Measurements from ENCODE around the gene NINL. TPM values are rescaled to one million over a fixed set of nuclear protein-coding genes. Genes with fewer than 3 reads are reported as not detected.

The NINL gene
- total RNA-seq, 1 experiment from 2014 or later = 13.6 TPM

- H3K9me3 Mint-ChIP-seq (ENCODE audit: unreplicated experiment) = no peaks in the 10 kb centered on the region
- CTCF ChIA-PET = no interaction called here
- DNase-seq = no peak
- no peaks in the 10 kb centered on the region for H3K4me1 ChIP-seq
- H3K4me1 Mint-ChIP-seq (ENCODE audit: low read depth, unreplicated experiment) = no peaks in the 10 kb centered on the region
- intact Hi-C loops (cut with micrococcal nuclease; ENCODE audit: unreplicated experiment) = no loop called here
- H3K27me3 ChIP-seq (replicated peaks; ENCODE audit: control insufficient read depth, insufficient read depth, low read length) = no peaks in the 10 kb centered on the region
- H3K9me3 ChIP-seq = no peaks in the 10 kb centered on the region
- H3K36me3 ChIP-seq (ENCODE audit: control insufficient read depth, insufficient read depth, low read length) = no peaks in the 10 kb centered on the region; the same call in 1 of the 2 replicates
- H3K36me3 Mint-ChIP-seq (ENCODE audit: insufficient read depth, unreplicated experiment) = no peaks in the 10 kb centered on the region
- no peak overlapping the region for H3K27ac Mint-ChIP-seq (ENCODE audit: unreplicated experiment)
- POLR2A ChIA-PET = no interaction called here
- H3K27me3 Mint-ChIP-seq (ENCODE audit: insufficient read depth, unreplicated experiment) = no peaks in the 10 kb centered on the region
- H3K4me3 ChIP-seq (ENCODE audit: low read depth, low read length) = no peak overlapping the region
- TF ChIP-seq CTCF (IDR thresholded peaks at IDR 0.05; ENCODE audit: insufficient read depth in 1 of 2, low read depth in 1 of 2, low read length in 1 of 2, severe bottlenecking in 1 of 2, unreplicated experiment in 1 of 2) = no peak
- H3K4me3 Mint-ChIP-seq (ENCODE audit: unreplicated experiment) = no peak overlapping the region
- BruUV-seq (replicated peaks) = no TSS peak
These were observed 100.3 kb downstream of the NINL start for GRCh38 chr20:25484911-25485511.

GRCh38 chr20:25484224-25484846, 101.0 kb downstream of the NINL start:
- H3K36me3 Mint-ChIP-seq (ENCODE audit: insufficient read depth, unreplicated experiment) = no peaks in the 10 kb centered on the region
- Histone ChIP-seq H3K4me1 (no peaks in the 10 kb centered on the region), H3K4me3 (ENCODE audit: low read depth, low read length) (no peak overlapping the region), H3K27me3 (replicated peaks; ENCODE audit: control insufficient read depth, insufficient read depth, low read length) (no peaks in the 10 kb centered on the region), H3K9me3 (no peaks in the 10 kb centered on the region), H3K36me3 (ENCODE audit: control insufficient read depth, insufficient read depth, low read length) (no peaks in the 10 kb centered on the region)
- ChIA-PET POLR2A (no interaction called here), CTCF (no interaction called here)
- H3K27me3 Mint-ChIP-seq (ENCODE audit: insufficient read depth, unreplicated experiment) = no peaks in the 10 kb centered on the region
- H3K4me1 Mint-ChIP-seq (ENCODE audit: low read depth, unreplicated experiment) = no peaks in the 10 kb centered on the region
- H3K4me3 Mint-ChIP-seq (ENCODE audit: unreplicated experiment) = no peak overlapping the region
- intact Hi-C loops (cut with micrococcal nuclease; ENCODE audit: unreplicated experiment) = no loop called here
- H3K27ac Mint-ChIP-seq (ENCODE audit: unreplicated experiment) = no peak overlapping the region
- no peaks in the 10 kb centered on the region for H3K9me3 Mint-ChIP-seq (ENCODE audit: unreplicated experiment)
- TF ChIP-seq CTCF (IDR thresholded peaks at IDR 0.05; ENCODE audit: insufficient read depth in 1 of 2, low read depth in 1 of 2, low read length in 1 of 2, severe bottlenecking in 1 of 2, unreplicated experiment in 1 of 2) = peak; percentile 28 to 35
- DNase-seq = no peak
- no TSS peak for BruUV-seq (replicated peaks)

GRCh38 chr20:25483431-25484132, 101.7 kb downstream of the NINL start:
- H3K4me3 Mint-ChIP-seq (ENCODE audit: unreplicated experiment) = no peak overlapping the region

More at GRCh38 chr20:25483431-25484132, 101.7 kb downstream of the NINL start:
- no peak overlapping the region for H3K27ac Mint-ChIP-seq (ENCODE audit: unreplicated experiment)
- no peak for DNase-seq
- H3K9me3 ChIP-seq = no peaks in the 10 kb centered on the region
- H3K27me3 Mint-ChIP-seq (ENCODE audit: insufficient read depth, unreplicated experiment) = no peaks in the 10 kb centered on the region
- H3K4me1 ChIP-seq = no peaks in the 10 kb centered on the region
- H3K27me3 ChIP-seq (replicated peaks; ENCODE audit: control insufficient read depth, insufficient read depth, low read length) = no peaks in the 10 kb centered on the region
- no peak overlapping the region for H3K4me3 ChIP-seq (ENCODE audit: low read depth, low read length)
- ChIA-PET POLR2A (no interaction called here), CTCF (no interaction called here)
- H3K36me3 Mint-ChIP-seq (ENCODE audit: insufficient read depth, unreplicated experiment) = no peaks in the 10 kb centered on the region
- H3K9me3 Mint-ChIP-seq (ENCODE audit: unreplicated experiment) = no peaks in the 10 kb centered on the region
- H3K4me1 Mint-ChIP-seq (ENCODE audit: low read depth, unreplicated experiment) = no peaks in the 10 kb centered on the region
- no TSS peak for BruUV-seq (replicated peaks)
- intact Hi-C loops (cut with micrococcal nuclease; ENCODE audit: unreplicated experiment) = no loop called here
- no peak for TF ChIP-seq CTCF (IDR thresholded peaks at IDR 0.05; ENCODE audit: insufficient read depth in 1 of 2, low read depth in 1 of 2, low read length in 1 of 2, severe bottlenecking in 1 of 2, unreplicated experiment in 1 of 2)
- H3K36me3 ChIP-seq (ENCODE audit: control insufficient read depth, insufficient read depth, low read length) = no peaks in the 10 kb centered on the region
